ENCODE results near the gene LIG3.
A peak's percentile ranks its signal among the peaks of the same experiment; 100 is the strongest.

DNA sequence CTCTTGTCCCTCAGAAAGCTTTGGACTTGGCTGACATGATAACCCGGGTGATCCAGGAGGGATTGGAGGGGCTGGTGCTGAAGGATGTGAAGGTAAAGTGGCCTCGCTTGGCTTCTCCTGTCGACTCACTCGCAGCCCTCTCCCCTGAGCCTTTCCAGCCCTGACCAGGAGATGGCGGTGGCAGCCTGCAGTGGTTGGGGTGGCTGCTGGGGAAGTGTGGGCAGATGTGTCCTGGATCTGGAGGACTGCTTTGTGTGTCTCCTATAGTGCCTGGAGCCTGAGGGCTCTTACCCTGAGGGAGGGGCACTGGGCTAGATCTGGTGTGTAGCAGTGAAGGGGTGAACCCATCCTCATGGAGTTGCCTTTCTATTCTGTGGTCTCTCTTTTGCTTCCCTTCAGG is 17.9 kb downstream of the LIG3 start:
- TF ChIP-seq POLR2A (IDR thresholded peaks at IDR 0.05) (no peak), POLR2AphosphoS5 (IDR thresholded peaks at IDR 0.05) (no peak)
- TF ChIP-seq, protein P1, sequence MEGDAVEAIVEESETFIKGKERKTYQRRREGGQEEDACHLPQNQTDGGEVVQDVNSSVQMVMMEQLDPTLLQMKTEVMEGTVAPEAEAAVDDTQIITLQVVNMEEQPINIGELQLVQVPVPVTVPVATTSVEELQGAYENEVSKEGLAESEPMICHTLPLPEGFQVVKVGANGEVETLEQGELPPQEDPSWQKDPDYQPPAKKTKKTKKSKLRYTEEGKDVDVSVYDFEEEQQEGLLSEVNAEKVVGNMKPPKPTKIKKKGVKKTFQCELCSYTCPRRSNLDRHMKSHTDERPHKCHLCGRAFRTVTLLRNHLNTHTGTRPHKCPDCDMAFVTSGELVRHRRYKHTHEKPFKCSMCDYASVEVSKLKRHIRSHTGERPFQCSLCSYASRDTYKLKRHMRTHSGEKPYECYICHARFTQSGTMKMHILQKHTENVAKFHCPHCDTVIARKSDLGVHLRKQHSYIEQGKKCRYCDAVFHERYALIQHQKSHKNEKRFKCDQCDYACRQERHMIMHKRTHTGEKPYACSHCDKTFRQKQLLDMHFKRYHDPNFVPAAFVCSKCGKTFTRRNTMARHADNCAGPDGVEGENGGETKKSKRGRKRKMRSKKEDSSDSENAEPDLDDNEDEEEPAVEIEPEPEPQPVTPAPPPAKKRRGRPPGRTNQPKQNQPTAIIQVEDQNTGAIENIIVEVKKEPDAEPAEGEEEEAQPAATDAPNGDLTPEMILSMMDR (IDR thresholded peaks at IDR 0.05): peak in 2 of 3 donors; percentile 40 to 60
